GM19351 (cell line): ENCODE data around the gene LCE3B.
A peak's percentile ranks its signal among the peaks of the same experiment; 100 is the strongest.
"Not testable (repeated sequence)": the region's sequence is repeated elsewhere in the genome, so short reads cannot be mapped to it uniquely, and the experiment has no call there.

Source experiments
- ATAC-seq: cut with Tn5 transposase; IDR thresholded peaks from one replicate; pipeline ENCODE4 v1.9.1; 2021; ENCODE audit warnings: mild to moderate bottlenecking, moderate library complexity; ENCODE audit not compliant: unreplicated experiment

Gene LCE3B

GRCh38 chr1:152613511-152613910 lies at the start of gene LCE3B:
LCE3B (plus strand) TSS chr1:152613811; CDS start chr1:152613811, 0 bp downstream.
- no peak for ATAC-seq

GRCh38 chr1:152565115-152565514 lies 48.5 kb upstream of the LCE3B start:
- no peak for ATAC-seq

DNA sequence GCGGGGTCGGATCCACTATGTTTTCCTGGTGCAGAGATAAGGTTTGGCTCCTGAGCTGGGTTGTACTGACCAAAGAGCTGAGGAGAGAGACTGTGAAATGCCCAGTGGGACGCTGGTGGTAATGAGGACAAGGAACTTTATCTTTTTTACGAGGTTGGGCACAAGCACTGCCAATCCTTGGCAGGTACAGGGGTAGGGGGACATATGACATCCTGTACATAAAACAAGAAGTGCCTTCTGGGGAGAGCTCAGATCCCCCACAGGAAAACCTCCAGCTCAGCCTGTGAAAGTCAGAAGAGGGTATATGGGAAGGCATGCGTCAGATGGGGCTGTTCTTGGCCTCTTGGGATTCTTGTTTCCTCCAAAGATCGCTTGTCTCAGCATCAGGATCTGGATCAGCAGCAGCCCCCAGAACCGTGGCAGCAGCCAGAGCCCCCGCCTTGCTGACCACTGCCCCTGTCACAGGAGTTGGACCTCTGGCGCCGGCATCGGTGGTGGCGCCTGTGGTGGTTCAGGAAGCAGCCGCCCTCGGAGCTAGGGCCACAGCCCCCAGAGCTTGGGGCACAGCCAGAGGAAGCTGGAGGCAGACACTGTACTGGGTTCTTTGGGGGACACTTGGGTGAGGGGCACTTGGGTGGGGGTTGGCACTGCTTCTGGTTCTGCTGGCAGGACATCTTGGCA lies 47.9 kb upstream of the LCE3B start:
- no peak for ATAC-seq

DNA sequence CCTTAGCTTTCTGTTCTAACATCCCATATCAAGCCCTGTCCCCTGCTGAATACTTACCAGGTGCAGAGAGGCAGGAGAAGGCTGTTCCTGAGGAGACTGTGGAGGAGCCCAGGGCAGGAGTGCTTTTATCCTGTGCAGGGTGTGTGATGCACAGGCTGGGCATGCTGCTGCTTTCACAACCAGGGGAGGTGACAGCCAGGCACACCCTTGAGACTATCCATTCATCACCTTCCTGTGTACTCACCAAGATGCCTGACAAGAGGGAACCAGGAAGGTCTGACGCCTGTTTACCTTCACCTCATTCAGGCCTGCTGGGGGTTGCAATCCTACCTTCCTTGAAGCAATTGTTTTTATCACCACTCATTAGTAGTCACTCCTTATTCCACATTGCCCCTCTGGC lies 46.9 kb upstream of the LCE3B start, which contains the start of gene LCE3E:
Gene LCE3E (minus strand): TSS at position 100 of the 400 bp plus-strand sequence. CDS start 572 bp downstream, outside the sequence.
- no peak for ATAC-seq

DNA sequence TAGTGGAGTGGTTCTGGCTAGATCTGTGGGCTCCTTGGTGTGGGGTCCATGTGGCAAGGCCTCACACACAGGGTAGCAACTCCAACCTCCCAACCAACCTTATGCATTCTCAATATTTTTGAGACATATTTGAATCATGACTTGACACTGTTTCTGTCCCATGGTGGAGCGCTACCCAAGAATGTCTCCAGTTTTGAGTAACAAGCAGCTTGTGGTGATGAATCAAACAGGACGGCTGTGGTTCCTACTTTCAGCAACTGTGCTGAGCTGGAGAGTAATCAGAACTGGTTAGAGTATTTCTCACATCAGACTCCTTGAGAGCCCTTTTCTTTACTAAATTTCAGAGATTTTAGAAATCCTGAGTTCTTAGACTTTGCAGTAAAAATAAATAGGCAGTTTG lies 36.4 kb upstream of the LCE3B start:
- peak; percentile 83 for ATAC-seq

DNA sequence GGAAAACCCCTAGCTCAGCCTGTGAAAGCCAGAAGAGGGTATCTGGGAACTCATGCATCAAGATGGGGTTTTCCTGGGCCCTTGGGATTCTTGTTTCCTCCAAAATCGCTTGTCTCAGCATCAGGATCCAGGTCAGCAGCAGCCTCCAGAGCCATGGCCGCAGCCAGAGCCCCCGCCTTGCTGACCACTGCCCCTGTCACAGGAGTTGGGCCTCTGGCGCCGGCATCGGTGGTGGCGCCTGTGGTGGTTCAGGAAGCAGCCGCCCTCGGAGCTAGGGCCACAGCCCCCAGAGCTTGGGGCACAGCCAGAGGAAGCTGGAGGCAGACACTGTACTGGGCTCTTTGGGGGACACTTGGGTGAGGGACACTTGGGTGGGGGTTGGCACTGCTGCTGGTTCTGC lies 34.1 kb upstream of the LCE3B start:
- ATAC-seq: not testable (repeated sequence)

GRCh38 chr1:152580433-152580832 lies 33.2 kb upstream of the LCE3B start, which contains the start of gene LCE3D:
LCE3D (minus strand) TSS chr1:152580516; CDS start chr1:152579936, 580 bp downstream.
- no peak for ATAC-seq

GRCh38 chr1:152582647-152583046 lies 31.0 kb upstream of the LCE3B start:
- ATAC-seq: no peak

- ATAC-seq: no peak
Measured at GRCh38 chr1:152585586-152585985, 28.0 kb upstream of the LCE3B start.

GRCh38 chr1:152596986-152597385 lies 16.6 kb upstream of the LCE3B start:
- no peak for ATAC-seq

DNA sequence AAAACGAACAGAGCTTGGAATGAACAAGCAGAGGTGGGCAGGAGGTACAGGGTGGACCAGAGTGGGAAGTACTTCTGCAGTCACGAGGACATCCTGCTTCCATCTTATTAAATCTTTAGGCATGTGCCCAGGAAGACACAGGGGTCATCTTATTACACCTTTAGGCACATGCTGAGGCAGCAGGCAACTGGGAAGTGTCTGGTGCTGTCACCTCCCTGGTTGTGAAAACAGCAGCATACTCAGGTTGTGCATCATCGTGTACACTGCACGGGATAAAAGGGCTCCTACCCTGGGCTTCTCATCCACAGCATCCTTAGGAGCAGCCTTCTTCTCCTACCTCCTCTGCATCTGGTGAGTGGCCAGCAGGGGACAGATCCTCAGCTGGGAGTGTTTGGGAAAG lies 13.7 kb upstream of the LCE3B start, which contains the start of gene LCE3C:
Gene LCE3C (plus strand): TSS at position 301 of the 400 bp plus-strand sequence. CDS start 498 bp downstream, outside the sequence.
- ATAC-seq: no peak

GRCh38 chr1:152621993-152622392 lies 8.4 kb downstream of the LCE3B start:
- ATAC-seq: no peak

DNA sequence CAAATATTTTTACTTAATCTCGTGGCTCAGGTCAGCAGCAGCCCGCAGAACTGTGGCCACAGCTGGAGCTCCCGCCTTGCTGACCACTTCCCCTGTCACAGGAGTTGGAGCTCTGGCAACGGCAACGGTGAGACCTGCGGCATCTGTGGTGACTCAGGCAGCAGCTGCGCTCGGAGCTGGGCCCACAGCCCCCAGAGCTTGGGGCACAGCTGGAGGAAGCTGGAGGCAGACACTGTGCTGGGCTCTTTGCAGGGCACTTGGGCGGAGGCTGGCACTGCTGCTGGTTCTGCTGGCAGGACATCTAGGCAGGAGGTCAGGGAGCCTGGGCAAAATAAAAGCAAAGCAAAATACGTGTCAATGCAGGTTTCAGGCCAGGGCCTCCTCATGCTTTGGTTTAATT lies 9.2 kb downstream of the LCE3B start, which contains the start of gene LCE3A:
Gene LCE3A (minus strand): TSS at position 301 of the 400 bp plus-strand sequence. CDS start 0 bp downstream, at position 301.
- no peak for ATAC-seq

- ATAC-seq: no peak
Measured at GRCh38 chr1:152623203-152623844, 9.7 kb downstream of the LCE3B start.

DNA sequence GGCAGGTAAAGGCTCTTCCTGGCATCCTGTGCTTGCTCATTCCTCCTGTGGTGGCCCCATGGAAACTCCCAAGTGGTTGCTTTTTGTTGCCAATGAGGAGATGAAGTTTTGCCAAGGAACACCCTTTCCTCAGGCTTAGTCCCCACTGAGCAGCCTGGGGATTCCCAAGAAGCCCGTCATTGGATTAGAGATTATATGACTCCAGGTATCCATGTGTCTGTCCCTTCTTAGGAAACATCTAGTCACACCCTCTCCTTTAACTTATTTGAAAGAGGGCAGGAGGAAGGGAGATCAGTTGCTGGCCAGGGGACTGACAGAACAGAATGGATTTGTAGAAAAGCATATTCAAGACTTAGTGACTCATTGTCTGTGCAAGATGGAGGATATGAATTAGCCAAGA lies 13.1 kb downstream of the LCE3B start:
- ATAC-seq: no peak

DNA sequence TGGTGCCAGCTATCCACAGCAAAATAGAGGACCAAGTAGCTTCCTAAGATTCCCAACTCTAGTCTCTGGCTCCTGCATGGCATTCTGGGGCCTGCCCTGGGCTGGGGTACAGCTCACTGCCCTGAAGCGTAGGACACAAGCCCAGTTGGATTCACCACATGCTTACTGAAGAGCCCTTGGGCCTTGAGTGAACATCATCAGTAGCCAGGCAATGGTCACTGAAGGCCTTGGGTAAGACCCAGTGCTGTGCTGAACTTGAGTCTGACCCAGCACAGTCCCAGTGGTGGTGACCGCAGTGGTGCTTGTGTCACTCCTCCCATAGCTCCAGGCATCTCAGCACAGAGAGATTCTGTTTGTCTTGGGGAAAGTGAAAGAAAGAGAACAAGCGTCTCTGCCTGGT lies 17.0 kb downstream of the LCE3B start:
- ATAC-seq: no peak

- ATAC-seq: no peak
Measured at GRCh38 chr1:152640351-152640750, 26.7 kb downstream of the LCE3B start.

GRCh38 chr1:152643945-152644344 lies 30.3 kb downstream of the LCE3B start:
- ATAC-seq: no peak

- ATAC-seq: no peak
Measured at GRCh38 chr1:152645146-152645545, 31.5 kb downstream of the LCE3B start.

DNA sequence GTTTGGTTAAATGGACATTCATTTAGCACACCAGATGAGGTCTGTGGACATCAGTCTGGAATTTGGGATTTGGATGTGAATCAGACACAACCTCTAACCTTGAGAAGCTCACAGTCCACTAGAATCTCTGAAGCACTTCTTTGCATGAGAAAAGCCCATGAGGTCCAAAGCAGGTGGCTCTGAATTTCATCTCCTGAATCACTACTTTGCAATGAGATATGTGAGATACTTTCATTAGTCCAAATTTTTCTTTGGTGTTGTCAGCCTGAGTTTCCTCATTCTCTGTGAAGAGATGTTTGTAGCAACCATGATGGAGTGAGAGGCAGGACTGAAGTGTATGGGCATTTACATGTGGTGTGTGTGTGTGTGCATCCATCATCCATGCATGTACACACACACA lies 33.0 kb downstream of the LCE3B start:
- ATAC-seq: no peak

GRCh38 chr1:152654110-152654509 lies 40.5 kb downstream of the LCE3B start:
- ATAC-seq: no peak

DNA sequence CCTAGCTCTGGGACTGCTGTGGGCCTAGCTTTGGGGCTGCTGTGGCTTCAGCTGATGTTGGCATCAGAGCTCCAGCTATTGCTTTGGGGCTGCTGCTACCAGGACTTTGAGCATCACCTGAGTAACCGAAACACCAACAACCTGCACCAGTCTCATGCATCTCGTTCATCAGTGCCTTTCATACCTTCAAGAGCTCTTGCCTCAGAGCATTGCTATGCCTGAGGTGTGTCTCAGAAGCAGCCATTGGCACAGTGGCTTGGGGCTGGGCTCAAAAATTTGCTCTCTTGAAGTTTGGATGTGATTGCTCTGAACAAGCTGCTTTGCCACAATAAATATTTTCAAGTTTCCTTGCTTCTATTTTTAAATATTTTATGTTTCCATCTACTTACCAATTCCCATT lies 42.8 kb downstream of the LCE3B start:
- ATAC-seq: no peak
